ENCODE results near the gene POLA2.

- TF ChIP-seq CTCF (IDR thresholded peaks at IDR 0.05; ENCODE audit: low read depth, low read length, missing input control): no peak
- TF ChIP-seq ZBTB33 (IDR thresholded peaks at IDR 0.05): no peak
- TF ChIP-seq TAF1 (conservative IDR thresholded peaks at IDR 0.05): no peak
- no peak for TF ChIP-seq SP1 (IDR thresholded peaks at IDR 0.05)
- no peak for TF ChIP-seq FOXA1 (IDR thresholded peaks at IDR 0.05)
- TF ChIP-seq RAD21 (IDR thresholded peaks at IDR 0.05): no peak
- no peak for TF ChIP-seq EGR1 (IDR thresholded peaks at IDR 0.05; ENCODE audit: low read depth in 2 of 2)
- TF ChIP-seq GABPA (IDR thresholded peaks at IDR 0.05 in 1 of 2, conservative IDR thresholded peaks at IDR 0.05 in 1 of 2): no peak
- TF ChIP-seq, protein P1, sequence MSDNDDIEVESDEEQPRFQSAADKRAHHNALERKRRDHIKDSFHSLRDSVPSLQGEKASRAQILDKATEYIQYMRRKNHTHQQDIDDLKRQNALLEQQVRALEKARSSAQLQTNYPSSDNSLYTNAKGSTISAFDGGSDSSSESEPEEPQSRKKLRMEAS (IDR thresholded peaks at IDR 0.05): no peak
- TF ChIP-seq NR2F2 (IDR thresholded peaks at IDR 0.05): no peak
- TF ChIP-seq JUND (IDR thresholded peaks at IDR 0.05): no peak
- no peak for TF ChIP-seq REST (IDR thresholded peaks at IDR 0.05)
- no peak for TF ChIP-seq RXRA (IDR thresholded peaks at IDR 0.05)
These were observed 59.3 kb downstream of the POLA2 start for GRCh38 chr11:65321076-65321475.
